ENCODE data around the gene FUCA1.
"Not testable (repeated sequence)": the region's sequence is repeated elsewhere in the genome, so short reads cannot be mapped to it uniquely, and the experiment has no call there.

DNA sequence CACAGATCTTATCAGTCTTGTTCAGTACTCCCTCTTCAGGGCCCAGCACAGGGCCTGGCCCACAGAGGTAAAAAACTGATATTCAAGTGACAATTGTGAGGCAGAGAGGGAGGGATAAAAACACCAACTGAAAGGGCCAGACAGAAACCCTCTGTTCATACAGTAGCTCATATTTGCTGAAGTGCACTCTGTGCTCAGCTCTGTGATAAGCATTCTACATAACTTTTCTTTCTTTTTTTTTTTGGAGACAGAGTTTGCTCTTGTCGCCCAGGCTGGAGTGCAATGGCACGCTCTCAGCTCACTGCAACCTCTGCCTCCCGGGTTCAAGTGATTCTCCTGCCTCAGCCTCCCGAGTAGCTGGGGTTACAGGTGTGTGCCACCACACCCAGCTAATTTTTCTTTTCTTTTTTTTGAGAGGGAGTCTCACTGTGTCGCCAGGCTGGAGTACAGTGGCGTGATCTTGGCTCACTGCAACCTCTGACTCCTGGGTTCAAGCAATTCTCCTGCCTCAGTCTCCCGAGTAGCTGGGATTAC lies 65.2 kb downstream of the FUCA1 start:
- TF ChIP-seq CTCF, POLR2A (IDR thresholded peaks at IDR 0.05): not testable (repeated sequence)
